ENCODE results near the gene TRPM4.

TRPM4 gene

DNA sequence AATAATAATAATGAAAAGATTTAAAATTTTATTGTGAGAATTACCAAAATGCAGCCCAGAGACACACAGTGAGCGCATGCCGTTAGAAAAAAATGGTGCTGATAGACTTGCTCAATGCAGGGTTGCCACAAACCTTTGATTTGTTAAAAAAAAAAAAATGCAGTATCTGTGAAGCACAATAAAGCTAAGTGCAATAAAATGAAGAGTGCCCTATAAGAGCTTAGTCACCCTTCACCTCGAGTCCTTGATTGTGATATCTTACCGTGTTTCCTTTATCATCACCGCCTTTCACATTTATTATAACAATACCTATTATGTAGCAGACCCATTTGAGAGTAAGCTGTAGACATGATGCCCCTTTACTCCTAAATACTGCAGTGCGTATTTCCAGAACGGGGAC is 84.2 kb downstream of the TRPM4 start:
- DNase-seq: no peak

GRCh38 chr19:49243129-49243528 is 85.5 kb downstream of the TRPM4 start:
- DNase-seq: no peak

GRCh38 chr19:49243726-49244125 is 86.1 kb downstream of the TRPM4 start:
- DNase-seq: no peak

DNA sequence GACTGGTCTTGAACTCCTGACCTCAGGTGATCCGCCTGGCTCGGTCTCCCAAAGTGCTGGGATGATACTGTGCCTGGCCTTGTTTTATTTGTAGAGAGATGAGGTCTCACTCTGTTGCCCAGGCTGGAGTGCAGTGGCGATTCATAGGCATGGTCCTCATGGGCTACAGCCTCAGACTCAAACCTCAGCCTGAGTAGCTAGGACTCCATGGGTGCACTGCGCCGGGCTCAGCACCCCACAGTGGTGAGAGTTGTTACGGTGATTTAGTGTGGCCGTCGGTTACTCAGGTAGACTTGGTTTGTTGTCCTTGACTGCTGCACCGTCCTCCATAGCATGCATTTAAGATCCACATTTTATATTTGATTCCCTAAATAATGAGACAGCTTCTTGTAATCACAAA is 86.7 kb downstream of the TRPM4 start:
- DNase-seq: no peak

- no peak for DNase-seq
Observed at GRCh38 chr19:49247676-49248075, 90.1 kb downstream of the TRPM4 start.

GRCh38 chr19:49249933-49250332 is 92.3 kb downstream of the TRPM4 start:
- DNase-seq: no peak

DNA sequence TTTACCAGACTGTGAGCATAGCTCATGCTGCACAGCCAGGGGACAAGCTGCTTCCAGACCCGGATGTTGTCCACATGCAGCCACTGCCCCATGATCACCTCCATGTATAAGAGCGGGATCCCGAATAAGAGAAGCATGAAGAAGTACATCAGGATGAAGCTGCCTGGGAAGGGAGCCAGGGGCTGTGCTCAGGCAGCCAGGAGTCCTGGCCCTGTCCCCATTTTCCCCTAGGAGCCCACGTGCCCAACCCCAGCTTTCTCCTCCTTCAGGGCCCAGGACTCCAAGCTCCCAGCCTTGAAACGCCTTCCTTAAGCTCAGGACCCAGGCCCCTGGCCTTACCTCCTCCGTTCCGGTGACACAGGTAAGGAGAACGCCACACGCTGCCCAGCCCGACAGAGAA is 98.1 kb downstream of the TRPM4 start:
- DNase-seq: no peak

GRCh38 chr19:49256691-49257090 is 99.1 kb downstream of the TRPM4 start:
- DNase-seq: no peak

Measured in central memory CD4-positive, alpha-beta T cell (primary cell).